ENCODE measurements around the gene WSCD2. TPM values are rescaled to one million over a fixed set of nuclear protein-coding genes. Genes with fewer than 3 reads are reported as not detected.

WSCD2 gene
- total RNA-seq, 1 donor from 2014 or later = 1.7 TPM

DNA sequence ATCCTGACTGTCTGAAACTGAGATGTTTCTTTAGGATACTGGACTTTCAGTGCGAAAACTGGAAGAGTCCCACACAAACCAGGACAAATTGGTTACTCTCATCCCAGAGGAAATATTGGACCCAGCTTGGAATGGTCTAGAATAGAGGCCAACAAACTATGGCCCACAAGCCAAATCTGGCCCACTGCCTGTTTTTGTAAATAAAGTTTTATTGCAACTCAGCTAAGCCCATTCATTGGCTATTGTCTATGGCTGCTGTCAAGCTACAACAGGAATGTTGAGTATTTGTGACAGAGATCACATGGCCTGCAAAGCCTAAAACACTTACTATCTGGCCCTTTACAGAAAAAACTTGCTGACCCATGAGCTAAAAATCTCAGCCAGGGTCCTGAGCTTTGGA, 6.5 kb downstream of the WSCD2 start:
- H3K36me3 ChIP-seq = no peaks in the 10 kb centered on the region
- no peak for TF ChIP-seq CTCF (IDR thresholded peaks at IDR 0.05)
- no peak overlapping the region for H3K4me3 ChIP-seq
- peaks cover 28% of the 10 kb centered on the region for H3K27me3 ChIP-seq
- H3K27ac ChIP-seq = no peak overlapping the region
- no peaks in the 10 kb centered on the region for H3K4me1 ChIP-seq
- no peak for DNase-seq
- ATAC-seq = no peak
- no peaks in the 10 kb centered on the region for H3K9me3 ChIP-seq
- intact Hi-C loops (cut with DNase I) = no loop called here

- H3K4me3 ChIP-seq = no peak overlapping the region
- H3K4me1 ChIP-seq = no peaks in the 10 kb centered on the region
- H3K27ac ChIP-seq = no peak overlapping the region
- intact Hi-C loops (cut with DNase I) = no loop called here
- no peaks in the 10 kb centered on the region for H3K36me3 ChIP-seq
- no peak for TF ChIP-seq CTCF (IDR thresholded peaks at IDR 0.05)
- peaks cover 25% of the 10 kb centered on the region for H3K27me3 ChIP-seq
- no peak for DNase-seq
- no peak for ATAC-seq
- H3K9me3 ChIP-seq = no peaks in the 10 kb centered on the region
These were observed 7.6 kb downstream of the WSCD2 start for GRCh38 chr12:108136697-108137096.

DNA sequence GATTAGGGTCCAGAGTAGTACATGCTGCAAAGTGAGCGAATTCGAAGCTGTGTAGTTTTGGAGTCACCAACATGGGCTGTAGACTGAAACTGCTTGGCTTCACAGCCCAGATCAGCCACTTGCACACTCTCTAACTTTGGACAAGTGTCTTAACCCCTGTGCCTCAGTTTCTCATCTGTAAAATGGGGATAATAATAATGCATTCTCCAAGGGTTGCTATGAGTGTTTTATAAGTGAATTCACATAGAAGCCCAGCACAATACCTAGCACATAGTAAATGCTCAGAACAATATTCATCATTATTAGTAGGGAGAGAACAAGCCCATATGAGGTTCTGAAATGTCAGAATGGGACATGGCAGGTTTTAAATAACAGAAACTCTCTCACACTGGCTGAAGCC, 10.4 kb downstream of the WSCD2 start:
- intact Hi-C loops (cut with DNase I) = no loop called here
- Histone ChIP-seq H3K4me3 (no peak overlapping the region), H3K4me1 (no peaks in the 10 kb centered on the region), H3K36me3 (no peaks in the 10 kb centered on the region), H3K9me3 (no peaks in the 10 kb centered on the region), H3K27me3 (peaks cover 3% of the 10 kb centered on the region), H3K27ac (no peak overlapping the region)
- ATAC-seq (no peak), DNase-seq (no peak)
- no peak for TF ChIP-seq CTCF (IDR thresholded peaks at IDR 0.05)

DNA sequence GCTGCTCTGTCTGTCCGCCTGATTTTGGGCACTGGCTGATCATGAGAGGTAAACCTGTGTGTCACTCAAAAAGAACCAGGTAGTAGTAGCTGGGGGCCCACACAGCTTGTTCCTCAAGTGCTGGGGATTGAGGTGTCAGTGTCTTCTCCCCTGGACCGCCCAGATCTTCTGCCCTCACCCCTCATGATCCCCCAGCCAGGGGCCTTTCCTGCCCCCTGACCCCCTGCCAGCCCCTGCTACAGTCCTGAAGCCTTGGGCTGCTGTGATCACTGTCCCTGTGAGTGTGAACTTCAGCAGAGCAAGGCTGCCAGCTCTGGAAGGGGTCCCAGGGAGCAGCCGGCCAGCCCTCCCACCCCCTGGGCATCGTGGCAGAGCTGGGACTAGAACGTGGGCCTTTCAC, 11.4 kb downstream of the WSCD2 start:
- Histone ChIP-seq H3K27ac (no peak overlapping the region), H3K27me3 (no peaks in the 10 kb centered on the region), H3K9me3 (no peaks in the 10 kb centered on the region), H3K4me1 (no peaks in the 10 kb centered on the region), H3K4me3 (no peak overlapping the region), H3K36me3 (no peaks in the 10 kb centered on the region)
- no peak for DNase-seq
- no peak for TF ChIP-seq CTCF (IDR thresholded peaks at IDR 0.05)
- intact Hi-C loops (cut with DNase I) = no loop called here
- no peak for ATAC-seq

DNA sequence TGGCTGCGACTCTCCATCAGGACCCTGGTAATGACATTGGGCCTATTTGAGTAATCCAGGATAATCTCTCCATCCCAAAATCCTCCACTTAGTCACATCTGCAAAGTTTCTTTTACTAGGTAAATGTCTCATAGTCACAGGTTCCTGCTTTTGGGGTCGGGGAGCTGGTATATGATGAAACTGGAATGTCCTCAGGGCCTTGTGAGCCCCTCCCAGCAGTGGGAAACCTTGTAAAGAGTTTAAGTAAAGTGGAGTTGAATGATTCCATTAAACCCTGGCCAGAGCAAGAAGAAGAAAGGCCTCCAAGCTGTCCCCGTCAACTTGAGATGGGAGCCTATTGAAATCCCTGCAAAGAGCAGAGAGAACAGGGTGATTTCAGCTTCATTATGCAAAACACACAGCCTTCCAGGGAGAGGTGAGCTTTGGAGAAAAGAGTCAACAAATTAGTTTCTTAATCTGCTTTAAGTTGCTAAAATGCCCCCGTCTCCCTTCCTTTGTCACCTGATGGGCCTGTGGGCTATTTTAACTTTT, 12.6 kb downstream of the WSCD2 start:
- ATAC-seq (no peak), DNase-seq (no peak)
- H3K9me3 ChIP-seq = no peaks in the 10 kb centered on the region
- TF ChIP-seq CTCF (IDR thresholded peaks at IDR 0.05) = no peak
- no peaks in the 10 kb centered on the region for H3K4me1 ChIP-seq
- H3K4me3 ChIP-seq = no peak overlapping the region
- no peaks in the 10 kb centered on the region for H3K36me3 ChIP-seq
- H3K27me3 ChIP-seq = no peaks in the 10 kb centered on the region
- H3K27ac ChIP-seq = no peak overlapping the region
- intact Hi-C loops (cut with DNase I) = no loop called here

DNA sequence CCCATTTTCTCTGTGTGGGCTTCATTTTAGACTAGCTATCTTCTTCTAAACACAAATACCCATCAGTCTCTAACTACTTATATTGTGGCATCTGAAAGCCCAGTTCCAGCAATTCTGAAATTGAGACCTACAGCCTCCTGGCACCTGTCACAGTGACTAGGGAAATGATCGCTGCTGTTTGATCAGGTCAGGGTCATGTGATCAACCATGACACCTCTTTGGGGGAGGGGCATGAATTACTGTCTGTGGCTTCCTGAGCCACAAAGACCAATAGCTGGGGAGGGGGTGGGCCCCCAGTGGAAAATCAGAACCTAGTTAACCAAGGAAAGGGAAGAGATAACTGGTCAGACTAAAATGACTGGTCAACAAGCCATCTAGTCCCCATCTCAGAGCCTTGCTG, 14.1 kb downstream of the WSCD2 start:
- Histone ChIP-seq H3K27me3 (no peaks in the 10 kb centered on the region), H3K4me1 (no peaks in the 10 kb centered on the region), H3K27ac (no peak overlapping the region), H3K9me3 (no peaks in the 10 kb centered on the region), H3K36me3 (no peaks in the 10 kb centered on the region), H3K4me3 (no peak overlapping the region)
- intact Hi-C loops (cut with DNase I) = no loop called here
- no peak for TF ChIP-seq CTCF (IDR thresholded peaks at IDR 0.05)
- ATAC-seq (no peak), DNase-seq (no peak)
